ENCODE data around the gene RIT2.

RIT2 gene

DNA sequence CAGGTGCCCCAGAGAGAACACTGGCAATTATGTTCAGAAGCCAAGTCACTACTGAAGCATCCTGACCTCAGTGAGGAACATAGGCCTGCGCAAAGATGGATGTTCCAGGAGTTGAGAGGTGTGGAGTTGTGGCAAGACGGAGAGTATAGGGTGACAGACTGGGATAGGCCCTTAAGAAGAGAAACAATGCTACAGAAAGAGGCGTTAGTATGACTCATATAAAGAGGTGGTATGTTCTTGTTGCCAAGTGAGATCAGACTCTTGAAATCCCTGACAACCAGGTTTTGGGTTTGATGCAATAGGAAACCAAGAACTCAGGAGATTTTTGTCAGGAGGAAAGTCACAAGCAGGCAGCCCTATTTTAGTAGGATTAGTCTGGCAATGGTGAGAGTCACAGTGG is 185.6 kb downstream of the RIT2 start:
- no peak for DNase-seq (ENCODE audit: low read depth in 3 of 3)

GRCh38 chr18:42929181-42929580 is 186.3 kb downstream of the RIT2 start:
- DNase-seq (ENCODE audit: low read depth in 3 of 3) = no peak

- DNase-seq (ENCODE audit: low read depth in 3 of 3) = no peak
These were observed 190.4 kb downstream of the RIT2 start for GRCh38 chr18:42925036-42925435.

DNA sequence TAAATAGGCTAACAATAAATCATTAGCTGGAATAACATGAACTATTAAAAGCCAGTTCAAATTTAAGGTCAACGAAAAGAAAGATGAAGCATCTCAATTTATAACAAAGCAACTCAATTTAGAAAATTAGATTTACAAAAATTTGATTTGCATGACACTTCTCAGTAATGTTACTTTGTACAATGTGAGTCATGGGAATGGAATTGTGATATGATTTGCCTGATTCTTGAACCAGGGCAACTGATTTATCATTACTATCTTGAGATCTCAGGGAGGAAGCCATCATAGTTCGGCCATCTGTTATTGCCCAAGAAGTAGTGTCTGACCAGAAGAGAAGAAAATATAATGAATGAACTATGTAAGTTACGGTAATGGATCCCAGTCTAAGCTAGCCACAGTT is 193.1 kb downstream of the RIT2 start:
- no peak for DNase-seq (ENCODE audit: low read depth in 3 of 3)

DNA sequence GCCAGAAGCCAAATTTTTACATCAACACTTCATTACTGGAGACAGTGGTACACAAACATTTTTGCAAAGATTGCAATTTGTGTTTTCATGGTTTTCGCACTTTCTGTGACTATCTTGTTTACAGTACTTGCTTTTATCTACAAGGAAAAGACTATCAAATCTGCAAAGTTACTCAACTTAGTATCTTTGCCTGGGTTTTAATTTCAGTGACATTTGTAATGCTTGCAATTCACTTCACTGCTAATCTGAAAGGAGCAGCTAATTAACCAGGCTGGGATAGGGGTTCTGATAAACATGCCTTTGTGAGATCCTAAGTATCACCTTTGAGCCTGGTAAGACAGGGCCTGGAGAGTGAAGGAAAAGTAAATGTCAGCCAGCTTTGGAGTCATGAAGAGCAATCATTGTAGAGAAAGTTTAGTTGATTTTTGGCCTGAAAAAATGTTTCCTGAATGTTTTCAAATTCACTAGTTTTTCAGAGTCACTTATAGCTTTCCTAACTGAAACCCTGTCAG is 194.2 kb downstream of the RIT2 start:
- no peak for DNase-seq (ENCODE audit: low read depth in 3 of 3)

GRCh38 chr18:42920621-42921020 is 194.9 kb downstream of the RIT2 start:
- no peak for DNase-seq (ENCODE audit: low read depth in 3 of 3)

DNA sequence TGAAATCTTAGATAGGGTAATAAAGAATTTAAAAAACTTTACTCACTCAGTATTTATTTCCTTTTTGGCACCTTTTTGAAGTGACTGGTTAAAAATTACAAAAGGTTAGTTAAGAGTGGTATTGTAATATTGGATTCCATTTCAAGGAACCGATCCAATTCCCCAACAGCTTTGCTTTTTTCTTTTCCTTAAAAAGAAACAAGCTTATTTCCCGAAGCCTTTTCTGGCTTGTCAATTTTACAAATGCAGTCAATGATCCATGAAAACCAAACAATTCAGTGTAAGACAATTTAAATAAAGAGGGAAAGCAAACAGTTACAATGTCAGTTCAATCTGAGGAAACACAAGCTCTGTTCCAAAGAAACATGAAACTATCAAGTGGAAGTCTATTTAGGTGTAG is 200.2 kb downstream of the RIT2 start:
- DNase-seq (ENCODE audit: low read depth in 3 of 3) = no peak

- no peak for DNase-seq (ENCODE audit: low read depth in 3 of 3)
These were observed 201.0 kb downstream of the RIT2 start for GRCh38 chr18:42914476-42914875.

GRCh38 chr18:42909095-42909494 is 206.4 kb downstream of the RIT2 start:
- DNase-seq (ENCODE audit: low read depth in 3 of 3) = no peak

DNA sequence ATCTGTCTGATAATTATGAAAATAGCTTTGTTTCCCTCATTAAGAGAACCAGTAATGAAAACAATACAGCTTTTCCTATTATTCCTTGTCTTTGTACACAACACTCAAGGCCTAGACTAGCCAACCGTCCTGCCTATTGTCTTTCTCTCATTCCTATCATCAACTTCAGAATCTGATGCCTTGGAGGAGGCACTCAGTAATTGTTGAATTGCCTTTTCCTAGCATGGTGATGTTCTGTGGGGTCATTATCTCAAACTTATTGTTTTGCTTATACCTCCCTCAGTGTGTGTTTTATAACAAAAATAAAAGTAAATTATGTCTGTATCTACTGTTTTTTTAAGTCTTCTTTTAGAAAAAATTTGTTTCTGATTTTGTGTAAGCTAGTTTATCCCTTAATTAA is 208.7 kb downstream of the RIT2 start:
- DNase-seq (ENCODE audit: low read depth in 3 of 3) = no peak

- DNase-seq (ENCODE audit: low read depth in 3 of 3) = no peak
These were observed 214.3 kb downstream of the RIT2 start for GRCh38 chr18:42901161-42901560.

DNA sequence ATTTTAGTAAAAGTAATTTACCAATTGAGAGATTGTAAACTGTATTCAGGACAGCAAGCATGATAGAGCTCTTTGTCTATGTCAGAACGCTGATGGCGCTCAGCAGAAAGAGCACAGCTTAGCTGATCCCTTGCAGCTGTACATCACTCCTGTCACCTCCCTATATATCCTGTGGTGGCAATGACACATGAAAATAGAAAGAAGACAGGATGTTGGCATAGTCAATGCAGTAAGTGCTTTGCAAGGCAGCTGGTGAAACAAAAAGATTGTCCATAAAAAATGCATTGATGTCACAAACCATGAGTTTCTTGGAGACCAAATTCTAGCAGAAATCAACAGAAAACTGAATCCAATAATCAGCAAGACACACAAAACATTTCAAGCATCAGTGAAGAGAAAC is 221.5 kb downstream of the RIT2 start:
- DNase-seq (ENCODE audit: low read depth in 3 of 3) = no peak

DNA sequence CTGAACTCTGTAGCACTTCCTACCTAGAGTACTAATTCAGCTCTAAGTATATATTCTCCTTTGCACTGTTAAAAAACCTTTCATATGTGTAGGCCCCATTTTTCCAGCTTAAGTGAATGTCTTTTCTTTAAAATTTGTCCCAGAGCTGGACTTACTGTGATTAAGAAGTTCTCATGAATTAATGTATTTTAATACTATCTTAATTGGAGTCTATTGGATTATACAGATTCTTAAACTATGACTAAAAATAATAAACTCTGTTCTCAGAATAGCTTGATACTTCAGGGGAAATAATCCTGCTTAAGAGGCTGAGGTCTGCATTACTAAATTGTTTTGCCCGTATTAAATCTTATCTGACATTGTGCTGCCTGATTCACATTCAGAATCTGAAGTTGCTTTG is 223.3 kb downstream of the RIT2 start:
- no peak for DNase-seq (ENCODE audit: low read depth in 3 of 3)

GRCh38 chr18:42891705-42892104 is 223.8 kb downstream of the RIT2 start:
- no peak for DNase-seq (ENCODE audit: low read depth in 3 of 3)

GRCh38 chr18:42883169-42883568 is 232.3 kb downstream of the RIT2 start:
- DNase-seq (ENCODE audit: low read depth in 3 of 3) = no peak

GRCh38 chr18:42882122-42882521 is 233.4 kb downstream of the RIT2 start:
- no peak for DNase-seq (ENCODE audit: low read depth in 3 of 3)

DNA sequence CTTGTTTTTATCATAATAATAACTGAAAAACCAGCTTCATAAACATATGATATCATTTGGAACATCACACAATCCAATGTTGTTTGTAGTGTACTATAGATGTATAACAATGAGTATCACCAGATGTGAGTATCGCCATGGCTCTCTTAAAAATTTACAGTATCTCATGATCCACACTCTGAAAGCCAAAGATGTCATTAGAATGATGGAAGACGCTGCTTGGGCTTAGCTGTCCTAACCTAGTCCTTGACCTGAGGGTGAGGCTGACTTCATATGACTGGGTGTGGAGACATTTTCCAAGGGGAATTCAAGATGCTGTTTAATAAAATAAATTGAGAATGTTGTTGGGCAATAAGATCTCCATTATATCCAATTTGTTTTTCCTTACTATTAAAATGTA is 242.6 kb downstream of the RIT2 start:
- no peak for DNase-seq (ENCODE audit: low read depth in 3 of 3)

DNA sequence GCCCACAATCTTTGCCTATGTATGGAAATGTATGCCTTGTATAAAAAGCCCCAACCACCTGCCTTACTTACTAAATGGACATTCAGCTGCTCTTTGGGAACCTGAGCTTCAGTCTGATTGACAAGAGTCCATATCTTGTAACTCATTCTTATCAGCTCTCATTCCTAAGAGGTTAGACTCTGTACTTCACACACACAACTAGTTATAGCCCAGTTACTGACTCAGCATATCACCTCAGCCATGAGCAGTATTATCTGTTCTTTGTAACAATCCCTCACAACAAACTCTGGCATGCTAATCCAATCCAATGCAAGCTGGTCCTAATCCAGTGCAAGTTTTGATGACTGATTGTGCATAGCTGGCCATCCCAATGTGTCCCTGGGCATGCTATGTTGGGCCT is 250.6 kb downstream of the RIT2 start:
- no peak for DNase-seq (ENCODE audit: low read depth in 3 of 3)

- DNase-seq (ENCODE audit: low read depth in 3 of 3) = no peak
These were observed 254.2 kb downstream of the RIT2 start for GRCh38 chr18:42861271-42861670.

DNA sequence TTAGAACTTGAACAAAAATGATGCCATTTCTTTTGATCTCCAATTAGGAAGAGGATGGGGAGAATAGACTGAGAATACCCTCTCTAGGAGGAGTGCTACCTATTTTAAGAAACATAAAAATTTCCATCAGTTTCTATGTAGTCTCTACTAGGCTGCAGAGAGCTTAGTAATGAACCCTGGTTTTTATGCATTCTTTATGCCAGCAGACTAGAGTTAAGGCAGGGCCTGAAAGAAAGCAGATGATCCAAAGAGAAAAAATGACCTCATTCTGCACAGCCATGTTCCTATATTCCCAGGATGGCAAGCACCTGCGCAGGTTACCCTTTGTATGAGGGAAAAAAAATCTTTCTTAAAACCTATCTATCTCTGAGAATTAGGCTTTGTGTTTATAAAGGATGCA is 254.9 kb downstream of the RIT2 start:
- no peak for DNase-seq (ENCODE audit: low read depth in 3 of 3)

DNA sequence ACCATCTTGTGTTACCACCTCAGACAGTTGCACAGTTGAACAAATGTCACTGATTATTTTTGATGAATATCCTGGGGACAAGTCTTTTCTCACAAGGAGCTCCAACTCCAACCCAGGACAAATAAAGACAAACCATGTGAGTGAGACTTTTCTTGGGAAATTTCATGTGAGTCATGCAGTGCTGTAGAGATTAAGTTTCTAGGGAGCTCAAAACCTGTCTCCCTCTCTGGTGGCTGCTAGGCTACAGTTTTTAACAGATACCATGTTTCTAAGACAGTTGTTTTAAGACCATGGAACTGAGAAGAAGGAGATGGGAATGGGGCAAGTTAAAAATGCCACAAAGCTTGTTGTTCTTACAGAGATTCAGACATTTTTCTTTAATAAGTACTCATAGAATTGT is 255.5 kb downstream of the RIT2 start:
- DNase-seq (ENCODE audit: low read depth in 3 of 3) = no peak

DNA sequence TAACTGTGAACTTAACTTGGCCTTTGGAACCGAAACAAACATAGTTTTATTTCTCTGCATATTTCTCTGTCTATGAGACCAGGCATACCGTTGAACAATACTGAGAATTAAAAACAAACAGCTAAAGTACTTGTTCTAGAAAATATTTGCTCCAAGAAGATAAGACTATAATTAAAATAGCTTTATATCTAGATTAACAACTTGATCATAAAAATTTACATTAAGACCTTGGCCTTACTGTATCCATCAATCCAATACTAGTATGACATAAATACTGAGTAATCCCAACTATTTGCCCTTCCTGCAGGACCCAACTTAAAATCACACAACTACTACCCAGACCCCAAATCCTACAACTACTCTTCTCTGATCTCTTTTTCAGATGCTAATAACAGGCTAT is 260.9 kb downstream of the RIT2 start:
- no peak for DNase-seq (ENCODE audit: low read depth in 3 of 3)

- no peak for DNase-seq (ENCODE audit: low read depth in 3 of 3)
These were observed 265.1 kb downstream of the RIT2 start for GRCh38 chr18:42850174-42851083.

- DNase-seq (ENCODE audit: low read depth in 3 of 3) = no peak
These were observed 276.1 kb downstream of the RIT2 start for GRCh38 chr18:42839408-42839807.

Data from stimulated activated CD4-positive, alpha-beta T cell treated with anti-CD3 and anti-CD28 coated beads, TNF-alpha, amount 100 ng/mL, for 24 hours (primary cell).